ENCODE measurements around the gene CGB8.
"Not testable (repeated sequence)": the region's sequence is repeated elsewhere in the genome, so short reads cannot be mapped to it uniquely, and the experiment has no call there.

CGB8 gene

DNA sequence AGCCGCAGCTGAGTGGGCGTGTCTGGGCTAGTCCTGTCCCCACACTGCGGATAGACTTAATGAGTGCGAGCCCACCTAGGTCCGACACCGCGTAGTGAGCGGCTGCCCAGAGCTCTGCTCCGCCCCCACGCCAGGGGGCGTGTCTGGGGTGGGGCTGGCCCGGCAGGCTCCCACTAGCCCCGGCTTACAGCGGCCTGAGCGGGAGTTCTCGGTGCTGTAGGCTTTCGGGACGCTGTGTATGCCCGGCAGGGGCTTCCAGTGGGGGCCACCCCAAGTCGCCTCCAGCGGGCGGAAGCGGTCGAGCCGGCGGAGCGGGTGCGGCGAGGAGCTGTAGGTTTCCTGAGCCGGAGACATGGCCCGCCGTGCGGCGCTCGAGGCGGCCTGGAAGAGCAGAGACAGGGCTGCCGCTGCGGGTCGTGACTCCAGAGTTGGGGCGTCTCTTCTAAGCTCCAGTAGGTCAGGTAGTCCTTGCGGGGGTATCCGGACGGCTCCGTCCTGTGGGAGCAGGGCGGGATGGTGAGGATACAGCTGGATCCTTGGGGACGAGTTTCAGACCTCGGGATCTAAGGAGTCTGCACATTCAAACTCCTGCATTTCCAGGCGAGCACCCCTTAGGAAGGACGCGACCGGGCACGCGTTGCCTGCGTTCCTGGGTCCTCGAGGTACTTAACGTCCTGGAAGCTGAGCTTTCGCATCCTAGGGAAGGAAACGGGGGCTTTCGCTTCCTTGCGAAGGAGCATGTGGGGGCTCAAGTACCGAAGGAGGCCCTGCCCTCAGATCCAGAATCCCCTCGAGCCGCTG, 7.4 kb upstream of the CGB8 start:
- TF ChIP-seq, protein P1, sequence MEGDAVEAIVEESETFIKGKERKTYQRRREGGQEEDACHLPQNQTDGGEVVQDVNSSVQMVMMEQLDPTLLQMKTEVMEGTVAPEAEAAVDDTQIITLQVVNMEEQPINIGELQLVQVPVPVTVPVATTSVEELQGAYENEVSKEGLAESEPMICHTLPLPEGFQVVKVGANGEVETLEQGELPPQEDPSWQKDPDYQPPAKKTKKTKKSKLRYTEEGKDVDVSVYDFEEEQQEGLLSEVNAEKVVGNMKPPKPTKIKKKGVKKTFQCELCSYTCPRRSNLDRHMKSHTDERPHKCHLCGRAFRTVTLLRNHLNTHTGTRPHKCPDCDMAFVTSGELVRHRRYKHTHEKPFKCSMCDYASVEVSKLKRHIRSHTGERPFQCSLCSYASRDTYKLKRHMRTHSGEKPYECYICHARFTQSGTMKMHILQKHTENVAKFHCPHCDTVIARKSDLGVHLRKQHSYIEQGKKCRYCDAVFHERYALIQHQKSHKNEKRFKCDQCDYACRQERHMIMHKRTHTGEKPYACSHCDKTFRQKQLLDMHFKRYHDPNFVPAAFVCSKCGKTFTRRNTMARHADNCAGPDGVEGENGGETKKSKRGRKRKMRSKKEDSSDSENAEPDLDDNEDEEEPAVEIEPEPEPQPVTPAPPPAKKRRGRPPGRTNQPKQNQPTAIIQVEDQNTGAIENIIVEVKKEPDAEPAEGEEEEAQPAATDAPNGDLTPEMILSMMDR (conservative IDR thresholded peaks at IDR 0.05; ENCODE audit: low read depth, low read length), result peak; percentile 41

DNA sequence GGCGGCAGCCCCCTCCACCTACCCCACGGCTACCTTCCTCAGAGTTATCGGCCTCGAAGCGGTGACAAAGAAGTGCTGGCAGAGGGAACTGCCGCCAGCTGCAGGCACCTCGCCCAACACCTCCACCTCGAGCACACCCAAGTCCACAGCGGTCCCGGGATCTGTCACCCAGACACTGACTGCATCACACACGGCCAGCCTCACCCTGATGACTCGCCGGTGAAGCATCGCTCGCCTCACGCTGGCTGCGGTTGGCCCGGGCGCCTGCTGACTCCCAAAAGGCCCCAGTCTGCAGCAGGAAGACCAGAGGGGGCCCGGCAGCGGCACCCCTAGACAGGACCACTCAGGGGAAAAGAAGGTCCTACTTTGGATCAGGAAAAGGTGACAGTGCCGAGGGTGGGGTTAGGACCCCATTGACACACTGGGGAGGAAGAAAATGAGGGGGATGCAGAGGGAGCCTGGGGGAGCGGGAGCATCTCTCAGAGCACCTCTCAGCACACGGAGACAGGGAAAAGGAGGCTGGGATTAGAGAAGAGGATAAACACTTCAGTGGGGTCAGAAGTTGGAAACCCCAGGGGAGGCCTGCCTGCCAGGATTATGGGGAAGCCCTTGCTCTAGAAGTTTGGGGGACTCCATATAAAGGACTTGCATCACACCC, 1.6 kb upstream of the CGB8 start:
- not testable (repeated sequence) for H3K4me3 ChIP-seq (ENCODE audit: low read depth, low read length)
- DNase-seq (ENCODE audit: low read depth), result peak; percentile 42

More for the DNA sequence above, 7.4 kb upstream of the CGB8 start:
- H3K4me3 ChIP-seq (ENCODE audit: low read depth, low read length), result peak overlapping the region; percentile 64
- DNase-seq (ENCODE audit: low read depth), result peak; percentile 37

DNA sequence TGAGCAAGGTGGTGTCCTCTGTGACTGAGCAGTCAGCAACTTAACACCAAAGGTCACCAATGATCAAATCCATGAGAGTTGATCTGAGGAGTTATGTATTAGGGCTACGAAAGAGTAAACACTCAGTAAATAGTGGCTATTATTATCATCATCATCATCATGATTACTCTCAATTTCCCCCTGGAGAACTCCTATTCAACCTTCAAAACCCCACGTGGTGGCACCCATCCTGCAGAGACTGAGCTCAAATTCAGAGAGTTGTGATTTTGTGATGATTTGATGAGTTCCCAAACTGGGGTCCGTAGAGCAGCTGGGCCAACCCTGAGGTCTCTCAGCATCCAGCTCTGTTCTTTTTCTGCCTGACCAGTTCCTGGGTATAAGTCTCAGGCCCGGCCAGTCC, 923 bp upstream of the CGB8 start:
- DNase-seq (ENCODE audit: low read depth); H3K4me3 ChIP-seq (ENCODE audit: low read depth, low read length): not testable (repeated sequence)

DNA sequence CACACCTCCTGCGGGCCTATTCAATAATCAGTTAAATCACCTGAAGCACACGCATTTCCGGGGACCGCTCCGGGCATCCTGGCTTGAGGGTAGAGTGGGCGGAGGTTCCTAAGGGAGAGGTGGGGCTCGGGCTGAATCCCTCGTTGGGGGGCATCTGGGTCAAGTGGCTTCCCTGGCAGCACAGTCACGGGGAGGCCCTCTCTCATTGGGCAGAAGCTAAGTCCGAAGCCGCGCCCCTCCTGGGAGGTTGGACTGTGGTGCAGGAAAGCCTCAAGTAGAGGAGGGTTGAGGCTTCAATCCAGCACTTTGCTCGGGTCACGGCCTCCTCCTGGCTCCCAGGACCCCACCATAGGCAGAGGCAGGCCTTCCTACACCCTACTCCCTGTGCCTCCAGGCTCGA, 5.4 kb downstream of the CGB8 start, which contains the start of gene CGB5:
Gene CGB5, plus strand, starts transcription at position 301 of the 400 bp plus-strand sequence. CDS start 362 bp downstream, outside the sequence.
- not testable (repeated sequence) for H3K4me3 ChIP-seq (ENCODE audit: low read depth, low read length); DNase-seq (ENCODE audit: low read depth)

DNA sequence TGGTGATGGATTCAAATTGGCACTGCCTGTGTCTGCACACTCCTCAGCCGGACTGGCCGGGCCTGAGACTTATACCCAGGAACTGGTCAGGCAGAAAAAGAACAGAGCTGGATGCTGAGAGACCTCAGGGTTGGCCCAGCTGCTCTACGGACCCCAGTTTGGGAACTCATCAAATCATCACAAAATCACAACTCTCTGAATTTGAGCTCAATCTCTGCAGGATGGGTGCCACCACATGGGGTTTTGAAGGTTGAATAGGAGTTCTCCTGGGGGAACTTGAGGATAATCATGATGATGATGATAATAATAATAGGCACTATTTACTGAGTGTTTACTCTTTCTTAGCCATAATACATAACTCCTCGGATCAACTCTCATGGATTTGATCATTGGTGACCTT, 6.2 kb downstream of the CGB8 start:
- DNase-seq (ENCODE audit: low read depth); H3K4me3 ChIP-seq (ENCODE audit: low read depth, low read length): not testable (repeated sequence)

DNA sequence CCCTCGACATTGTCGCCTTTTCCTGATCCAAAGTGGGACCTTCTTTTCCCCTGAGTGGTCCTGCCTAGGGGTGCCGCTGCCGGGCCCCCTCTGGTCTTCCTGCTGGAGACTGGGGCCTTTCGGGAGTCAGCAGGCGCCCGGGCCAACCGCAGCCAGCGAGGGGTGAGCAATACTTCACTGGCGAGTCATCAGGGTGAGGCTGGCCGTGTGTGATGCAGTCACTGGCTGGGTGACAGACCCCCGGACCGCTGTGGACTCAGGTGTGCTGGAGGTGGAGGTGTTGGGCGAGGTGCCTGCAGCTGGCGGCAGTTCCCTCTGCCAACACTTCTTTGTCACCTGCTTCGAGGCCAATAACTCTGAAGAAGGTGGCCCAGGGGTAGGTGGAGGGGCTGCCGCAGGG, 6.7 kb downstream of the CGB8 start:
- H3K4me3 ChIP-seq (ENCODE audit: low read depth, low read length), result no peak overlapping the region
- TF ChIP-seq, protein P1 (conservative IDR thresholded peaks at IDR 0.05; ENCODE audit: low read depth, low read length), result no peak
- peak; percentile 28 for DNase-seq (ENCODE audit: low read depth)

DNA sequence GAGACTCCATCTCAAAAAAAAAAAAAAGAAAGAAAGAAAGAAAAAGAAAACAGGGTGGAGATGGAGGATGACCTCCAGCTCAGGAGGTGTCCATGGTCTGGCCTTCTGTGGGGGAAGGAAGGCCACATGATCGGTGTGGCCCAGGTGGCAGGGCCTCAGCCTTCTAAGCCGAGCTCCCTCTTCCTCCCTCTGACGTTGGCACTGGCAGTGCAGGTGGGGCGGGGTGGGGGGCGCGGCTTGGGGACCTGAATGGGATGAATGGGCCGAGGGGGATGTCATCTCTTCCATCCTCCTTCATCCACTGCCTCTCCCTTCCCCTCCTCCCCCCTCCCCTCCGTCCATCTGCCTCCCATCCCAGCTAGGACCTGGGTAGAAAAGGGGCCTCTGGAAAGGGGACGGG, 9.2 kb downstream of the CGB8 start:
- H3K4me3 ChIP-seq (ENCODE audit: low read depth, low read length); DNase-seq (ENCODE audit: low read depth): not testable (repeated sequence)

DNA sequence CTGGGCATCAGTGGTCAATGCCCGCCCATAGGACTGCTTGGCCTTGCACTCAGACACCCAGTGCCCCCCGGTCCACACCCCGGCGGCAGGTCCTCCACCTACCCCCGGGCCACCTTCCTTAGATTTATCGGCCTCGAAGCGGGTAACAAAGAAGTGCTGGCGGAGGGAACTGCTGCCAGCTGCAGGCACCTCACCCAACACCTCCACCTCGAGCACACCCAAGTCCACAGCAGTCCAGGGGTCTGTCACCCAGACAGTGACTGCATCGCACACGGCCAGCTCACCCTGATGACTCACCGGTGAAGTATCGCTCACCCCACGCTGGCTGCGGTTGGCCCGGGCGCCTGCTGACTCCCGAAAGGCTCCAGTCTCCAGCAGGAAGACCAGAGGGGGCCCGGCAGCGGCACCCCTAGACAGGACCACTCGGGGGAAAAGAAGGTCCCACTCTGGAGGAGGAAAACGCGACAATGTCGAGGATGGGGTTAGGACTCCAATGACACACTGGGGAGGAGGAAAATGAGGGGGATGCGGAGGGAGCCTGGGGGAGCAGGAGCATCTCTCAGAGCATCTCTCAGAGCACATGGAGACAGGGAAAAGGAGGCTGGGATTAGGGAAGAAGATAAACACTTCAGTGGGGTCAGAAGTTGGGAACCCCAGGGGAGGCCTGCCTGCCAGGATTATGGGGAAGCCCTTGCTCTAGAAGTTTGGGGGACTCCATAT, 10.2 kb downstream of the CGB8 start:
- DNase-seq (ENCODE audit: low read depth), result peak; percentile 65
- not testable (repeated sequence) for H3K4me3 ChIP-seq (ENCODE audit: low read depth, low read length)

DNA sequence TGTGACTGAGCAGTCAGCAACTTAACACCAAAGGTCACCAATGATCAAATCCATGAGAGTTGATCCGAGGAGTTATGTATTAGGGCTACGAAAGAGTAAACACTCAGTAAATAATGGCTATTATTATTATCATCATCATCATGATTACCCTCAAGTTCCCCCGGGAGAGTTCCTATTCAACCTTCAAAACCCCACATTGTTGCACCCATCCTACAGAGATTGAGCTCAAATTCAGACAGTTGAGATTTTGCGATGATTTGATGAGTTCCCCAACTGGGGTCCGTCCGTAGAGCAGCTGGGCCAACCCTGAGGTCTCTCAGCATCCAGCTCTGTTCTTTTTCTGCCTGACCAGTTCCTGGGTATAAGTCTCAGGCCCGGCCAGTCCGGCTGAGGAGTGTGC, 10.8 kb downstream of the CGB8 start:
- DNase-seq (ENCODE audit: low read depth), result not testable (repeated sequence)

DNA sequence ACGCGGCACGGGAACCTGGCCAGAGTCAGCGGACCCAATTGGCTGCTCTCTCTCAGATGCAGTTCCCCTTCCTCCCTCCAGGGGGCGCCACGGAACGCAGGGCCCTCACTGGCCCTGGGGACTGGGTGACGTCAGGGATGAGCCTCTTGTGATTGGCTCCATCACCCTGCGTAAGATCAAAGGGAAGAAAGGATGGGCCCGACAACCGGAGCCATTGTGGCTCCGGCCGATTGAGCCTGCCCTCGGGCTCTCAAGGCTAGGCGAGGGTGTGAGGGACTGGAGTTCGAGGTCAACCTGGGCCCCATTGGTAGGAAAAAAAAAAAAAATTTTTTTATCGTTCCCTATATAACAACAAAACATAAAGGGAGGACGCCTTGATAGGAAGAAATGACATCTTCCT, 12.1 kb downstream of the CGB8 start, which contains the start of gene CGB1:
Gene CGB1, minus strand, starts transcription at position 81 of the 400 bp plus-strand sequence. CDS start 184 bp downstream, outside the sequence.
- TF ChIP-seq, protein P1 (conservative IDR thresholded peaks at IDR 0.05; ENCODE audit: low read depth, low read length), result peak; percentile 49
- H3K4me3 ChIP-seq (ENCODE audit: low read depth, low read length); DNase-seq (ENCODE audit: low read depth): not testable (repeated sequence)

More for the DNA sequence above, 10.8 kb downstream of the CGB8 start:
- H3K4me3 ChIP-seq (ENCODE audit: low read depth, low read length), result not testable (repeated sequence)

All from choroid plexus epithelial cell (primary cell).